ENCODE data around the gene PCARE.

The PCARE gene

DNA sequence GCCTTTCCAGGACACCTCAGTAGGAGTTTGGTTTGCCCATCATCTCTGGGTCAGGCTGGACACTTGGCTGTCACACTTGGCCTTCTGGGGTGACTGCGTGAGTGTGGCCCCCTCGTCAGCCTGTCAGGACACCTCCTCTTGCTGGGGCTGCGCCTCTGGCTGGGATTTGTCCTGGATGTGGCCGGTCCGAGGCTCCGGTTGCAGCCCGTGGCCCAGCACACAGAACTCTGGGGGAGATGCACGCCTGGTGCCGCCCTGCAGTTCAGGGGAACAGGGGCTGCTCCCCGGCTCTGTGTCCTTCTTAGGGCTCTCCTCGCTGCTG is 9.6 kb downstream of the PCARE start:
- no peak overlapping the region for H3K4me3 ChIP-seq (replicated peaks; ENCODE audit: low read depth, low read length)
- no peak for TF ChIP-seq CTCF (IDR thresholded peaks at IDR 0.05; ENCODE audit: low read depth, low read length, missing control alignments)
- DNase-seq (ENCODE audit: extremely low read depth, low read depth), result no peak

DNA sequence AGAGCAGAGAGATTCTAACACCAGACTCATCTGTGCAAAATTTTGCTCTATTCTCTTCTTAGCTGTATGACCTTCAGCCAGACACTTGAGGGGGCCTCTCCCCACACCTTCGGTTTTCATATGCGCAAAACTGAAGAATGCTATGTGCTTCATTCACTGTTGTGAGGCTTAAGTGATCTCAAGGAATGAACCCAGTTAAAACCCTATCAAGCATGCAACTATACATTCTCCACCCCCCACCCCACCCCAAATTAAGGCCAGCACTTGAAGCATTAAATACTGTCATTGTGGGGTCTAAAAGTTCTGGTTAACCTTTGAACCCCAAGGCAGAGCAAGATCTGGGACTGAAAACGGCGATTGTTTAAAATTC is 10.0 kb downstream of the PCARE start:
- no peak overlapping the region for H3K4me3 ChIP-seq (replicated peaks; ENCODE audit: low read depth, low read length)
- no peak for TF ChIP-seq CTCF (IDR thresholded peaks at IDR 0.05; ENCODE audit: low read depth, low read length, missing control alignments)
- DNase-seq (ENCODE audit: extremely low read depth, low read depth), result no peak

DNA sequence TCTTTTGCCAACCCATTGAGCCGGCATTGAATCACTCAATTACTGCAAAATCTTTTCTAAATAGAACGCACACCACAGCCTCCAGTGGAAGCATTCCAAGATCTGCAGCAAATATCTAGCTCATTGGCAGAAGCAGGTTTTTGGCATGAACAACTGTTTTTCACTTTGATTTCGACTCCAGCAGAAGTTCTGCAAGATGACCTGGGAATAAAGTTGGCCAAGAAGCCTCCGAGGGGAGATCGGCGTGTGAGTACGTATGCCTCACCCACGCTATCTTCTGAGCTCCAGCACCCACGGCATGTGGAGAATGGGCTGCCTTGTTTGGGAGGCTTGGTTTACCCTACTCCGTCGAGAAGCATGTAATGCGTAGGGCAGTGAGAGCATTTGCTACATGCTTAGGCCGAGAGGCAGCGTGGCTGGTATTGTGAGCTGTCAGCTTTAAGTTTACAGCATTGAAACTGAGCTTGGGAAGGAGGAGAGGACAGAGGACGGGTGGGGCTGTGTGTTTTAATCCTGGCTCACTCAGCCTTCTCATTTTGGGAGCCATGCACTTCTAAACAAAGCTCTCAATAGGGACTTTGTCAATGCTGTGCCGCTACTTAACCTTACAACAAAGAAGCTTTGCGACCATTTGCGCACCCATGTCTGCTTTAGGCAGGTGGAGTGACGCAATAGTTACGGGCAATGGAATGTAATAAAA is 10.5 kb downstream of the PCARE start:
- H3K4me3 ChIP-seq (replicated peaks; ENCODE audit: low read depth, low read length), result no peak overlapping the region
- TF ChIP-seq CTCF (IDR thresholded peaks at IDR 0.05; ENCODE audit: low read depth, low read length, missing control alignments), result no peak
- DNase-seq (ENCODE audit: extremely low read depth, low read depth), result no peak

DNA sequence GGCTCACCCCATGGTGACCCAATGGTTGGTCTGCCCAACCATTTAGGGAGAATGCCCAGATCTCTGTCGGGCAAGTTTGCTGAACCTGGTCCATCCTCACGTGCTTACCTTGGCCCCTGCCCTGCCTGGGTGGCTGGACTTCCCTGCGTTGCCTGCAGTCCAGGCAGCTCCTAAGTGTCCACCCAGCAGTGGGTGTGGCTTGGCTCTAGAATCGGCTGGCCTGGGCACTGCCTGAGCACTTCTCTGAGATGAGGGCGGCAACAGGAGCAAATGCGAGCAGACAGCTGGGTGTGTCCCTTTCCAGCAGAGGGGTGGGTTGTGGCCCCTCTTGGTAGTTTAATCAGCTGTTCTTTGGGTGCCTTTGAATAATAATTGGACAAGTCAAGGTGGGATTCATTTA is 11.3 kb downstream of the PCARE start:
- TF ChIP-seq CTCF (IDR thresholded peaks at IDR 0.05; ENCODE audit: low read depth, low read length, missing control alignments), result no peak
- DNase-seq (ENCODE audit: extremely low read depth, low read depth), result no peak
- no peak overlapping the region for H3K4me3 ChIP-seq (replicated peaks; ENCODE audit: low read depth, low read length)

GRCh38 chr2:29062371-29062770 is 12.0 kb downstream of the PCARE start:
- no peak for DNase-seq (ENCODE audit: extremely low read depth, low read depth)
- H3K4me3 ChIP-seq (replicated peaks; ENCODE audit: low read depth, low read length), result no peak overlapping the region
- TF ChIP-seq CTCF (IDR thresholded peaks at IDR 0.05; ENCODE audit: low read depth, low read length, missing control alignments), result no peak

GRCh38 chr2:29061616-29062015 is 12.7 kb downstream of the PCARE start:
- no peak for DNase-seq (ENCODE audit: extremely low read depth, low read depth)
- TF ChIP-seq CTCF (IDR thresholded peaks at IDR 0.05; ENCODE audit: low read depth, low read length, missing control alignments), result no peak
- no peak overlapping the region for H3K4me3 ChIP-seq (replicated peaks; ENCODE audit: low read depth, low read length)

DNA sequence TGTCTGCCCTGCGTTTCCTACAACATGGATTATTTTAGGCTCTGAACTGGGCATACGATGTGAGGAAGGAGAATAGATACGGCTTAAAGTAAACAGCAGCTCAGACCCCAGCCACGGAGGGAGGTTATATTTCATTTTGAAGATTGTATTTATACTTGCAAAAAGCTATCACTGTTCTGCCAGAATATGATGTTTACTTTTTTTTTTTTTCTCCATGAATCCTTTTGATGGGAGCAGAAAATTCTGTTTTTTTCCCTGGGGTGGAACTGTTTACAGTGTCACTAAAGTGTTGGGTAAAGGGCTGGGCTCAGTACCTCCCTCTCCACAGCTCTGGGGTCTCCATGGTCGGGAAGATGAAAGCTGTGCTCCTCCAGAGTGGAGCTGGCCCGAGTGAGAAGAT is 13.1 kb downstream of the PCARE start:
- DNase-seq (ENCODE audit: extremely low read depth, low read depth), result no peak
- no peak overlapping the region for H3K4me3 ChIP-seq (replicated peaks; ENCODE audit: low read depth, low read length)
- TF ChIP-seq CTCF (IDR thresholded peaks at IDR 0.05; ENCODE audit: low read depth, low read length, missing control alignments), result no peak
